Measurements from ENCODE around the gene CCDC69. TPM values are rescaled to one million over a fixed set of nuclear protein-coding genes. Genes with fewer than 3 reads are reported as not detected.

CCDC69 gene
- total and polyA plus RNA-seq, 10 of the 15 experiments (the other 5 are each of a cell fraction or from before 2014, with no cell fraction given), result 13.5 to 106 (median 70.1) TPM

DNA sequence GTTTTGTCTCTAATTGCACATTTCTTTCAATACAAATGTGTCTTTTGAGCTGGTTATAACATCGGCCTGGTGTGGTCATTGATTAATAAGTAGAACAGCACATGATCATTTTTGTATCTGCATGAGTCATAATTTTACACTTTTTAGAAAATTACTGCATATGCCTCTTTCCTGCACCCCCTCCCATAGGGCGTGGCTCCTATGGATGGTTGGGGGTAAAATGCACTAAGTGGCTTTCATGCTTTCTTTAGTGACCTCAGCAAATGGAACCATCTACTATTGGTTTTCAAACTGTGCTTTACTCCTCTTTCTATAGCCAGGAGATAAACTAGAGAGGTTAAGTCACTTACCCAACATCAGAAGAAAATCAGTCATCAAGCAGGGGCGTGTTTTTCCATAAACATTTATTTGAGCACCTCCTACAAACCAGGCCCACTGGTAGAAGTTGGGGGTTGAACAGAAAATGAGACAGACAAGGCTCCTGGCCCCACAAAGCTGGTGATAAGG, 70.1 kb downstream of the CCDC69 start:
- H2AFZ ChIP-seq (ENCODE audit: control insufficient read depth, low read depth, low read length), result no peak overlapping the region
- H3K27ac ChIP-seq (ENCODE audit: control insufficient read depth, insufficient read depth), result peak overlapping the region; percentile 89
- no peak for FAIRE-seq
- intact Hi-C loops (cut with micrococcal nuclease; ENCODE audit: unreplicated experiment) (loop anchor here (10.0 kb wide), 3 partner anchors 621 to 1349 kb away; partner anchors contain the start of genes CD74 and G3BP1), in situ Hi-C loops (cut with MboI) (no loop called here)
- BruUV-seq (replicated peaks), result no TSS peak
- H3K4me3 ChIP-seq, result peak overlapping the region; percentile 57
- no peak overlapping the region for H3K9ac ChIP-seq (ENCODE audit: control insufficient read depth, insufficient read depth, low read length)
- H3K27me3 ChIP-seq (replicated peaks in 1 of 2; ENCODE audit: control insufficient read depth in 2 of 2, insufficient read depth in 2 of 2, low read length in 1 of 2), result no peaks in the 10 kb centered on the region
- RAD21 ChIA-PET (ENCODE audit: unreplicated experiment), result interaction anchor here (0.8 to 10.8 kb wide), 13 partner anchors 8 to 102 kb away, joined by 3 to 222 read pairs (median 6); partner anchors contain the start of gene GM2A
- WGBS (ENCODE audit: insufficient coverage, insufficient replicate concordance, low lambda C conversion rate, missing lambda C conversion rate), result 0% methylated on average over 3 of the region's 3 CpGs
- H3K9me3 ChIP-seq (replicated peaks; ENCODE audit: control insufficient read depth, insufficient read depth, low read length), result no peaks in the 10 kb centered on the region
- SMC1A ChIA-PET (ENCODE audit: uncharacterized antibody, unreplicated experiment), result interaction anchor here (0.8 to 35.3 kb wide), 8 partner anchors 10 to 102 kb away, joined by 3 to 1132 read pairs (median 8); no protein-coding TSS in a partner anchor
- no peaks in the 10 kb centered on the region for H4K20me1 ChIP-seq (ENCODE audit: control insufficient read depth, insufficient read depth)
- H3K4me1 ChIP-seq (ENCODE audit: control insufficient read depth, insufficient read depth, low read length), result peaks cover 45% of the 10 kb centered on the region
- POLR2A ChIA-PET, result interaction anchor here (0.5 to 8.9 kb wide), 12 partner anchors 9 to 104 kb away, joined by 3 to 152 read pairs (median 4); partner anchors contain the start of gene CCDC69
- no peak for DNase-seq (ENCODE audit: low read depth, low spot score)
- H3K36me3 ChIP-seq (ENCODE audit: control insufficient read depth in 2 of 2, insufficient read depth in 2 of 2, low read length in 1 of 2), result 0 out of 4 replicates have a peak, but pooled peaks cover 0 to 3% of the 10 kb centered on the region in 2 experiments
- peak; percentile 2 for ATAC-seq
- H3K4me2 ChIP-seq (ENCODE audit: control insufficient read depth, insufficient read depth), result peak overlapping the region; percentile 95
- H3K79me2 ChIP-seq (ENCODE audit: control insufficient read depth, insufficient read depth, low read length), result peaks cover 99% of the 10 kb centered on the region
- CTCF ChIA-PET, result interaction anchor here (1.5 to 40.1 kb wide), 6 partner anchors 9 to 85 kb away, joined by 4 to 1107 read pairs (median 9); no protein-coding TSS in a partner anchor
- TF ChIP-seq, protein P1, sequence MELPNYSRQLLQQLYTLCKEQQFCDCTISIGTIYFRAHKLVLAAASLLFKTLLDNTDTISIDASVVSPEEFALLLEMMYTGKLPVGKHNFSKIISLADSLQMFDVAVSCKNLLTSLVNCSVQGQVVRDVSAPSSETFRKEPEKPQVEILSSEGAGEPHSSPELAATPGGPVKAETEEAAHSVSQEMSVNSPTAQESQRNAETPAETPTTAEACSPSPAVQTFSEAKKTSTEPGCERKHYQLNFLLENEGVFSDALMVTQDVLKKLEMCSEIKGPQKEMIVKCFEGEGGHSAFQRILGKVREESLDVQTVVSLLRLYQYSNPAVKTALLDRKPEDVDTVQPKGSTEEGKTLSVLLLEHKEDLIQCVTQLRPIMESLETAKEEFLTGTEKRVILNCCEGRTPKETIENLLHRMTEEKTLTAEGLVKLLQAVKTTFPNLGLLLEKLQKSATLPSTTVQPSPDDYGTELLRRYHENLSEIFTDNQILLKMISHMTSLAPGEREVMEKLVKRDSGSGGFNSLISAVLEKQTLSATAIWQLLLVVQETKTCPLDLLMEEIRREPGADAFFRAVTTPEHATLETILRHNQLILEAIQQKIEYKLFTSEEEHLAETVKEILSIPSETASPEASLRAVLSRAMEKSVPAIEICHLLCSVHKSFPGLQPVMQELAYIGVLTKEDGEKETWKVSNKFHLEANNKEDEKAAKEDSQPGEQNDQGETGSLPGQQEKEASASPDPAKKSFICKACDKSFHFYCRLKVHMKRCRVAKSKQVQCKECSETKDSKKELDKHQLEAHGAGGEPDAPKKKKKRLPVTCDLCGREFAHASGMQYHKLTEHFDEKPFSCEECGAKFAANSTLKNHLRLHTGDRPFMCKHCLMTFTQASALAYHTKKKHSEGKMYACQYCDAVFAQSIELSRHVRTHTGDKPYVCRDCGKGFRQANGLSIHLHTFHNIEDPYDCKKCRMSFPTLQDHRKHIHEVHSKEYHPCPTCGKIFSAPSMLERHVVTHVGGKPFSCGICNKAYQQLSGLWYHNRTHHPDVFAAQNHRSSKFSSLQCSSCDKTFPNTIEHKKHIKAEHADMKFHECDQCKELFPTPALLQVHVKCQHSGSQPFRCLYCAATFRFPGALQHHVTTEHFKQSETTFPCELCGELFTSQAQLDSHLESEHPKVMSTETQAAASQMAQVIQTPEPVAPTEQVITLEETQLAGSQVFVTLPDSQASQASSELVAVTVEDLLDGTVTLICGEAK (IDR thresholded peaks at IDR 0.05; ENCODE audit: borderline replicate concordance), result no peak
- TF ChIP-seq, protein P2, sequence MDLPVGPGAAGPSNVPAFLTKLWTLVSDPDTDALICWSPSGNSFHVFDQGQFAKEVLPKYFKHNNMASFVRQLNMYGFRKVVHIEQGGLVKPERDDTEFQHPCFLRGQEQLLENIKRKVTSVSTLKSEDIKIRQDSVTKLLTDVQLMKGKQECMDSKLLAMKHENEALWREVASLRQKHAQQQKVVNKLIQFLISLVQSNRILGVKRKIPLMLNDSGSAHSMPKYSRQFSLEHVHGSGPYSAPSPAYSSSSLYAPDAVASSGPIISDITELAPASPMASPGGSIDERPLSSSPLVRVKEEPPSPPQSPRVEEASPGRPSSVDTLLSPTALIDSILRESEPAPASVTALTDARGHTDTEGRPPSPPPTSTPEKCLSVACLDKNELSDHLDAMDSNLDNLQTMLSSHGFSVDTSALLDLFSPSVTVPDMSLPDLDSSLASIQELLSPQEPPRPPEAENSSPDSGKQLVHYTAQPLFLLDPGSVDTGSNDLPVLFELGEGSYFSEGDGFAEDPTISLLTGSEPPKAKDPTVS (IDR thresholded peaks at IDR 0.05; ENCODE audit: low read depth, low read length), result no peak
- TF ChIP-seq RAD51 (IDR thresholded peaks at IDR 0.05), result peak; percentile 50; the same call in 1 of the 2 replicates
- TF ChIP-seq RCOR1 (conservative IDR thresholded peaks at IDR 0.05; ENCODE audit: low read depth, low read length), result no peak
- no peak for TF ChIP-seq HDGF (IDR thresholded peaks at IDR 0.05)
- no peak for TF ChIP-seq FOXK2 (IDR thresholded peaks at IDR 0.05)
- TF ChIP-seq RELA (IDR thresholded peaks at IDR 0.05; ENCODE audit: borderline replicate concordance, partially characterized antibody), result no peak
- TF ChIP-seq HCFC1 (IDR thresholded peaks at IDR 0.05; ENCODE audit: low read length), result no peak
- TF ChIP-seq CBX3 (IDR thresholded peaks at IDR 0.05; ENCODE audit: borderline replicate concordance, low read depth), result no peak
- TF ChIP-seq NFXL1 (IDR thresholded peaks at IDR 0.05; ENCODE audit: borderline replicate concordance), result no peak
- TF ChIP-seq YBX1 (IDR thresholded peaks at IDR 0.05), result no peak
- no peak for TF ChIP-seq MYB (IDR thresholded peaks at IDR 0.05; ENCODE audit: borderline replicate concordance, low read depth, low read length)
- TF ChIP-seq, protein P3, sequence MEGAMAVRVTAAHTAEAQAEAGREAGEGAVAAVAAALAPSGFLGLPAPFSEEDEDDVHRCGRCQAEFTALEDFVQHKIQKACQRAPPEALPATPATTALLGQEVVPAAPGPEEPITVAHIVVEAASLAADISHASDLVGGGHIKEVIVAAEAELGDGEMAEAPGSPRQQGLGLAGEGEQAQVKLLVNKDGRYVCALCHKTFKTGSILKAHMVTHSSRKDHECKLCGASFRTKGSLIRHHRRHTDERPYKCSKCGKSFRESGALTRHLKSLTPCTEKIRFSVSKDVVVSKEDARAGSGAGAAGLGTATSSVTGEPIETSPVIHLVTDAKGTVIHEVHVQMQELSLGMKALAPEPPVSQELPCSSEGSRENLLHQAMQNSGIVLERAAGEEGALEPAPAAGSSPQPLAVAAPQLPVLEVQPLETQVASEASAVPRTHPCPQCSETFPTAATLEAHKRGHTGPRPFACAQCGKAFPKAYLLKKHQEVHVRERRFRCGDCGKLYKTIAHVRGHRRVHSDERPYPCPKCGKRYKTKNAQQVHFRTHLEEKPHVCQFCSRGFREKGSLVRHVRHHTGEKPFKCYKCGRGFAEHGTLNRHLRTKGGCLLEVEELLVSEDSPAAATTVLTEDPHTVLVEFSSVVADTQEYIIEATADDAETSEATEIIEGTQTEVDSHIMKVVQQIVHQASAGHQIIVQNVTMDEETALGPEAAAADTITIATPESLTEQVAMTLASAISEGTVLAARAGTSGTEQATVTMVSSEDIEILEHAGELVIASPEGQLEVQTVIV (IDR thresholded peaks at IDR 0.05; ENCODE audit: borderline replicate concordance, partially characterized antibody), result no peak
- TF ChIP-seq, protein P4, sequence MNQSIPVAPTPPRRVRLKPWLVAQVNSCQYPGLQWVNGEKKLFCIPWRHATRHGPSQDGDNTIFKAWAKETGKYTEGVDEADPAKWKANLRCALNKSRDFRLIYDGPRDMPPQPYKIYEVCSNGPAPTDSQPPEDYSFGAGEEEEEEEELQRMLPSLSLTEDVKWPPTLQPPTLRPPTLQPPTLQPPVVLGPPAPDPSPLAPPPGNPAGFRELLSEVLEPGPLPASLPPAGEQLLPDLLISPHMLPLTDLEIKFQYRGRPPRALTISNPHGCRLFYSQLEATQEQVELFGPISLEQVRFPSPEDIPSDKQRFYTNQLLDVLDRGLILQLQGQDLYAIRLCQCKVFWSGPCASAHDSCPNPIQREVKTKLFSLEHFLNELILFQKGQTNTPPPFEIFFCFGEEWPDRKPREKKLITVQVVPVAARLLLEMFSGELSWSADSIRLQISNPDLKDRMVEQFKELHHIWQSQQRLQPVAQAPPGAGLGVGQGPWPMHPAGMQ (IDR thresholded peaks at IDR 0.05; ENCODE audit: borderline replicate concordance), result no peak

All from GM12878 (cell line).